Measurements from ENCODE around the gene BRIP1.
"Not testable (repeated sequence)": the region's sequence is repeated elsewhere in the genome, so short reads cannot be mapped to it uniquely, and the experiment has no call there.

BRIP1 gene

DNA sequence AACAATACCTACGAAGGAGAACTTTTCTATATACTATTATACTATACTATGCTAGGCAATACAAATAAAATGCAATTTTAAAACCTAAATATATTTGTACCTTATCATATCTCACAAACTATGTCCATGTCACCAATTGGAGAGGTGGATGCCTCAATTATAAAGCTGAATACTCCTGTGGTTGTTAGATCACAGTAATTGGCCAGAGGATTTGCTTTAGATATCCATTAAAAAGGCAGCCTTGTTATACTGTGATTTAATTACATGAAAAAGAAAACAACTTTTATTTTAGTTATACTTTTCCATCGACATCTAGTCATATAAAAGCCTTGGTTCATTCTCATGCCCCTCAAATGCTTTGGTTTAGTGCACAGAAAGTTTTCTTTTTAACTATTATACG lies 129.3 kb downstream of the BRIP1 start:
- FAIRE-seq (no peak), DNase-seq (ENCODE audit: insufficient read length, low spot score) (no peak)
- TF ChIP-seq, protein P1, sequence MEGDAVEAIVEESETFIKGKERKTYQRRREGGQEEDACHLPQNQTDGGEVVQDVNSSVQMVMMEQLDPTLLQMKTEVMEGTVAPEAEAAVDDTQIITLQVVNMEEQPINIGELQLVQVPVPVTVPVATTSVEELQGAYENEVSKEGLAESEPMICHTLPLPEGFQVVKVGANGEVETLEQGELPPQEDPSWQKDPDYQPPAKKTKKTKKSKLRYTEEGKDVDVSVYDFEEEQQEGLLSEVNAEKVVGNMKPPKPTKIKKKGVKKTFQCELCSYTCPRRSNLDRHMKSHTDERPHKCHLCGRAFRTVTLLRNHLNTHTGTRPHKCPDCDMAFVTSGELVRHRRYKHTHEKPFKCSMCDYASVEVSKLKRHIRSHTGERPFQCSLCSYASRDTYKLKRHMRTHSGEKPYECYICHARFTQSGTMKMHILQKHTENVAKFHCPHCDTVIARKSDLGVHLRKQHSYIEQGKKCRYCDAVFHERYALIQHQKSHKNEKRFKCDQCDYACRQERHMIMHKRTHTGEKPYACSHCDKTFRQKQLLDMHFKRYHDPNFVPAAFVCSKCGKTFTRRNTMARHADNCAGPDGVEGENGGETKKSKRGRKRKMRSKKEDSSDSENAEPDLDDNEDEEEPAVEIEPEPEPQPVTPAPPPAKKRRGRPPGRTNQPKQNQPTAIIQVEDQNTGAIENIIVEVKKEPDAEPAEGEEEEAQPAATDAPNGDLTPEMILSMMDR (IDR thresholded peaks at IDR 0.05; ENCODE audit: insufficient read depth, missing control alignments) = no peak

DNA sequence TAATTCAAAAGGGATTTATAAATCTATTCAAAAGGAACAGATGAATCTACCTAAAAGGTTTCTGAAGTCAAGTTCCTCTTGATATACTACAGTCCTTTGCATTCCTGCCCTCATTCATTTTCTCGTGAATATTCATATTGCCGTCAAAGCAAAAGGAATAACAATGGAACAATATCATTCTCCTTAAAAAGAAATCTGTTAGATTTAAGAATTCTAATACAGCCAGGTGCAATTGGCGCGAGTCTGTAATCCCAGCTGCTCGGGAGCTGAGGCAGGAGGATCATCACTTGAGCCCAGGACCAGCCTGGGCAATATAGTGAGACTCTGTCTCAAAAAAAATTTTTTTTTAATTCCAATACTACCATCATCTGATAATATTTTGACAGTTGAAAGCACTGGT lies 130.3 kb downstream of the BRIP1 start:
- TF ChIP-seq, protein P1 (IDR thresholded peaks at IDR 0.05; ENCODE audit: insufficient read depth, missing control alignments) = no peak
- DNase-seq (ENCODE audit: insufficient read length, low spot score) (no peak), FAIRE-seq (no peak)

DNA sequence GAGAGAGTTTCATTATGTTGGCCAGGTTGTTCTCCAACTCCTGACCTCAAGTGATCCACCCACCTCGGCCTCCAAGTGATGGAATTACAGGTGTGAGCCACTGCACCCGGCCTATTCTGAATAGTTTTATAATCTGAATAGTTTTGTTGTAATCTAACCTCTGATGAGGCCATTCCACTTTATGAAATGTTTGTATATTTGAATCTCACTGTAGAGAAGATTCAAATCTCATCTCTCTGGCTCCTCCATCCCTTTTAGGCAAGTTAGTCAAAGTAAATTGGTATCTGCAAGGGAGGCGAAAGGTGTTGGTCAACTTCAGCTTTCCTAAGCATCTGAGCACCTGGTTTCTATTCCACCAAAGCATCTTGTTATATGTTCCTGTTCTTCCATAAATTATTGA lies 131.2 kb downstream of the BRIP1 start:
- FAIRE-seq = no peak
- no peak for DNase-seq (ENCODE audit: insufficient read length, low spot score)
- TF ChIP-seq, protein P1 (IDR thresholded peaks at IDR 0.05; ENCODE audit: insufficient read depth, missing control alignments) = no peak

DNA sequence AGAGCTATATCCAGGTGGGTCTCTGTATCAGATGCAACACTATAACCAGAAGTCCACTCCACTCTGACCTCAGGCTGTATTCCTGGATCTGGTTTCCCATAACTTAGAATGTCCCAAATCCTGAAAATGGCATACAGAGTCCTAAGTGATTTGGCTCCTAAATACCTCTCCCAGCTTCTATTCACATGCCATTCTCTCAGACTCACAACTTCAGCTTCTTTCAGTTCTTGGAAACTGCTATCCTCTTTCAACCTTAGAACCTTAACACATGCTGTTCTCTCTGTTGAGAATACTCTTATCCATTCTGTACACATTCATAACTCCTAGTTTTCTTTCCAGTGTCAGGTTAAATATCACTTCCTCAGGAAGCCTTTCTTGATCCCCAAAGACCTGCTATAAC lies 132.0 kb downstream of the BRIP1 start:
- DNase-seq (ENCODE audit: insufficient read length, low spot score) = no peak
- FAIRE-seq = no peak
- TF ChIP-seq, protein P1 (IDR thresholded peaks at IDR 0.05; ENCODE audit: insufficient read depth, missing control alignments) = no peak

DNA sequence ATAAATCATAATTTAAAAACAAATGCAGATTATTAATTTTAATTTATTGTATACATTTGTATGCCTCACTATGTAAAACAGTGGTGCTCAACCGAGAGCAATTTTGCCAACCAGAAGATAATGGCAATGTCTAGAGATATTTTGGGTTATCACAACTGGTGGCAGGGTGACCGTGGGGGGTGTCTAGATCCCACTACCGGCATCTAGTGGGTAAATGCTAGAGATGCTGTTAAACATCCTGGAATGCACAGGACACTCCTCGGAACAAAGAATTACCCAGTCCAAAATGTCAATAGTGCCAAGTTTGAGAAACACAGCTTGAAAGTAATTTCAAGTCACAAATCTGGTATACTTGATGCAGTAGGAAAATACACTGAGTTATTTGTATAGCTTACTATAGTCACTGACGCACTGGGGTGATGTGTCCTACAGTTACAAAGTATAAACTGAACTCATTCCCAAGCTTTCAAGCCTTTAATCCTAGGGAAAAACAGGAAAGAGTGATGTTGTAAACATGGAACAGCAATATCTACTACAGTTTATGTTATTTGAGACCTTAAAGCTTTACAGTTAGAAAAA lies 133.5 kb downstream of the BRIP1 start:
- no peak for DNase-seq (ENCODE audit: insufficient read length, low spot score)
- FAIRE-seq = no peak
- TF ChIP-seq, protein P1 (IDR thresholded peaks at IDR 0.05; ENCODE audit: insufficient read depth, missing control alignments) = no peak

DNA sequence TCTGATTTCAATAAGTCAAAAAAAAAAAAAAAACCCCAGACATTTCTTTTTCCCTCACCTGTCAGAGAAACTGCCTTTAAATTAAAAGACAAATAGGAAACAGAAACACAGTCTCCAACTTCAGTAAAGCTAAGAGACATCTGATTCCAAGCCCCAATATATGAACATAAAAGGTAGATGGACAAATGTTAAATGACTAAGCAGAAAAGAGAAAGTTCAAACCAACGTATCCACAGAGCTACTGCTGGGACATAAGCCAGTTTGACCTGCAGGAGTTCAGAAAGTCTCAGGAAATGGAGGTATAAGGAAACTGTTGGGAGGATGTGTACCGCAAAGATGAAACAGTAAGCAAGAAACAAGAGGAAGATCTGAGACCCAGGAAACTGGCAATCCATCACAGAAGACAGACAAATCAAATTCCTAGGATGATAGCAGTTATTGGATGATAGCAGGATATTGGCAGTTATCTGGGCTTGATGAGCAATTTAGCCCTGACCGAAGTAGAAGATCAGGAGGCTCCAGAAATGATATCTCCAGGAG lies 135.0 kb downstream of the BRIP1 start:
- DNase-seq (ENCODE audit: insufficient read length, low spot score) (no peak), FAIRE-seq (no peak)
- TF ChIP-seq, protein P1 (IDR thresholded peaks at IDR 0.05; ENCODE audit: insufficient read depth, missing control alignments) = no peak

DNA sequence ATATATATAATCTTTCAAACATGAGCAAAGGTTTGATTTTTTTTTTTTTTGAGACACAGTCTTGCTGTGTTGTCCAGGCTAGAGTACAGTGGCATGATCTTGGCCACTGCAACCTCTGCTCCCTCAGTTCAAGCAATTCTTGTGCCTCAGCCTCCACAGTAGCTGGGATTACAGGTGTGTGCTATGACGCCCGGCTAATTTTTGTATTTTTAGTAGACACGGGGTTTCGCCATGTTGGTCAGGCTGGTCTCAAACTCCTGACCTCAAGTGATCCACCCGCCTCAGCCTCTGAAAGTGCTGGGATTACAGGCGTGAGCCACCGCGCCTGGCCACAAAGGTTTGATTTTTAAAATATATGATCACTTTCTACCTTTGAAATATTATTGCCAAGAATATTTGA lies 135.5 kb downstream of the BRIP1 start:
- FAIRE-seq; DNase-seq (ENCODE audit: insufficient read length, low spot score): not testable (repeated sequence)

DNA sequence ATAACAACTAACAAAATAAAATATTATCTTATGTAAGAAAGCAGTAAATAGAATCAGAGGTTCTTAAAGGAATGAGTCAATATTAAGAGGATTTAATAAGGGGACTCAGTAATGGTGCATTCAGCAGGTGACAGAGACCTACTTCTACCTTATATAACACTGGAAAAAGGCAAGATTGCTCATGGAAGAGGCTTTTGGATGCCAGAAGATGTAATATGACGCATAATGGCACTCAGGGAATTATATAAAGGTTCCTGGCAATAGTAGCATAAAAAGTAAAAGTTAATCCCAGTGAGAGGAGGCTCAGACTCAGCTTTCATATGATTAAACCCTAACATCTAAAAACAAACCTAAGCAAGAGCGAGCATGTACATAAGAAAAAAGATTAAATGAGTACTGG lies 136.4 kb downstream of the BRIP1 start:
- DNase-seq (ENCODE audit: insufficient read length, low spot score) = no peak
- no peak for FAIRE-seq
- TF ChIP-seq, protein P1 (IDR thresholded peaks at IDR 0.05; ENCODE audit: insufficient read depth, missing control alignments) = no peak
